ENCODE results near the gene SPACA7. TPM values are rescaled to one million over a fixed set of nuclear protein-coding genes. Genes with fewer than 3 reads are reported as not detected.

The SPACA7 gene
- total and polyA plus RNA-seq, 9 of the 15 experiments (the other 6 are each of a cell fraction or from before 2014, with no cell fraction given), result not detected

- no peak for TF ChIP-seq TSHZ1 (CRISPR knock-in tag; IDR thresholded peaks at IDR 0.05)
- no peak for TF ChIP-seq SIX5 (IDR thresholded peaks at IDR 0.05; ENCODE audit: borderline replicate concordance in 1 of 2, insufficient read depth in 1 of 2, low read depth in 1 of 2, low read length in 2 of 2)
Measured at GRCh38 chr13:112473818-112474217, 97.7 kb downstream of the SPACA7 start (continued).

DNA sequence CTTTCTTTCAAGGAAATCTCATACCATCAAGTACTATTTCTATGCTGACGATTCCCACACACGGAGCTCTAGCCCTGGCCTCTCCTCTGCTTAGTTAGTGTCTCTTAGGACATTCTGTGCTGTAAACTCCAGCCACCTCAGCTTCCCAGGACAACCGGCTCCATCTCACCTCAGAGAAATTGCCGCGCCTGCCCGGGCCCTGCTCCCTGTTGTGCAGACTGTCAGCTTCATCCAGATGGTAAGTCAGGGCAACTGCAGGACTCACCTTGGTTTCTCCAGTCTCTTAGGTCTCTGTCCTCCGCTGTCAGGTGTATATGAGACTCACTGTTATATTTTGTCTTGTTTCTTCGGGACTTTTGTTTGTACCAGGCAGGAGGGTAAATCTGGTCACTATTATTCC lies 98.7 kb downstream of the SPACA7 start:
- ChIA-PET CTCF (ENCODE audit: low intra/inter-chr PET ratio) (no interaction called here), POLR2A (no interaction called here)
- 3% methylated on average over 8 of the region's 8 CpGs for WGBS (ENCODE audit: insufficient coverage, low coverage, missing lambda C conversion rate)
- Histone ChIP-seq H3K79me2 (ENCODE audit: control insufficient read depth, insufficient read depth, low read length) (no peaks in the 10 kb centered on the region), H3K9me1 (ENCODE audit: control insufficient read depth, insufficient read depth, low read length) (no peaks in the 10 kb centered on the region), H3K27ac (ENCODE audit: extremely low read depth, low read depth, low read length) (no peak overlapping the region), H3K9me3 (replicated peaks; ENCODE audit: control insufficient read depth, insufficient read depth, low read depth, low read length) (no peaks in the 10 kb centered on the region), H4K20me1 (replicated peaks; ENCODE audit: control insufficient read depth, insufficient read depth, low read length) (no peaks in the 10 kb centered on the region), H2AFZ (ENCODE audit: low read depth, low read length) (no peak overlapping the region), H3K4me2 (ENCODE audit: insufficient read depth, low read length) (no peak overlapping the region), H3K36me3 (ENCODE audit: control insufficient read depth, insufficient read depth, low read length) (no peaks in the 10 kb centered on the region), H3K9ac (ENCODE audit: insufficient read depth in 1 of 2, low read depth in 2 of 2, low read length in 2 of 2) (no peak overlapping the region), H3K27me3 (ENCODE audit: control insufficient read depth in 2 of 2, insufficient read depth in 2 of 2, low read length in 2 of 2) (no peaks in the 10 kb centered on the region; a peak in 1 of 5 replicates), H3K4me3 (no peak overlapping the region), H3K4me1 (replicated peaks in 1 of 2; ENCODE audit: control insufficient read depth in 2 of 2, insufficient read depth in 2 of 2, low read length in 2 of 2) (no peaks in the 10 kb centered on the region)
- intact Hi-C loops (cut with micrococcal nuclease) (no loop called here), in situ Hi-C loops (cut with MboI) (no loop called here)
- ATAC-seq (no peak), DNase-seq (ENCODE audit: extremely low read depth in 1 of 4, low spot score in 3 of 4) (no peak), FAIRE-seq (no peak)
- no TSS peak for BruUV-seq (replicated peaks)
- TF ChIP-seq TFE3 (CRISPR knock-in tag; IDR thresholded peaks at IDR 0.05) (no peak), TAL1 (IDR thresholded peaks at IDR 0.05) (no peak), HDAC2 (IDR thresholded peaks at IDR 0.05) (no peak), AFF1 (IDR thresholded peaks at IDR 0.05; ENCODE audit: low read depth in 1 of 2, partially characterized antibody in 2 of 2) (no peak), SIN3A (IDR thresholded peaks at IDR 0.05; ENCODE audit: borderline replicate concordance in 2 of 2, control insufficient read depth in 1 of 2, low read depth in 2 of 2, low read length in 2 of 2) (no peak), SOX6 (IDR thresholded peaks at IDR 0.05) (no peak), CCAR2 (IDR thresholded peaks at IDR 0.05; ENCODE audit: low read depth, low read length) (no peak), HDAC3 (IDR thresholded peaks at IDR 0.05; ENCODE audit: borderline replicate concordance, partially characterized antibody) (no peak), ZNF143 (CRISPR knock-in tag; IDR thresholded peaks at IDR 0.05) (no peak), FOXJ2 (tag; IDR thresholded peaks at IDR 0.05) (no peak)

Data from K562 (cell line).